DMS 273 (cell line): ENCODE results near the gene NAP1L5.

Experiments used
- DNase-seq: peaks from one replicate; lab custom pipeline; 2025; ENCODE audit not compliant: unreplicated experiment; lab: John Stamatoyannopoulos, UW

Gene NAP1L5

DNA sequence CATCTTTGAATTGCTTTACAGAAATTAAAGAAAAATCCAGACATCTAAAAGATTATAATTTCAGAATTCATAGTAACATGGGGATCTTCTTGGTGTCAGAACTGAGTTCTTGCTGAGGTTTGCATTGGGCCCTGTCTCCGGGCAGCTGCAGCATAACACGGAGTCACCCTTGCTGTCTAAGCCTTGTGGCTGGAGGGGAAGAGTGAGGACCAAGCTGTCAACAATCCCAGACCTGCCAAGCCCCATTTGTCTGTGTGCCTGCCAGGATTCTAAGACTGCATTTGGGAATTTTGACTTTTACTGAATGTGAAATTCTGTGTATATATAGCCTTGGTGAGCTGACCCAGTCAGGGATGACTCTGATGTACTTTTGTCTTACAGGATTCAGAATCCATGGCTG is 25.2 kb upstream of the NAP1L5 start:
- no peak for DNase-seq

DNA sequence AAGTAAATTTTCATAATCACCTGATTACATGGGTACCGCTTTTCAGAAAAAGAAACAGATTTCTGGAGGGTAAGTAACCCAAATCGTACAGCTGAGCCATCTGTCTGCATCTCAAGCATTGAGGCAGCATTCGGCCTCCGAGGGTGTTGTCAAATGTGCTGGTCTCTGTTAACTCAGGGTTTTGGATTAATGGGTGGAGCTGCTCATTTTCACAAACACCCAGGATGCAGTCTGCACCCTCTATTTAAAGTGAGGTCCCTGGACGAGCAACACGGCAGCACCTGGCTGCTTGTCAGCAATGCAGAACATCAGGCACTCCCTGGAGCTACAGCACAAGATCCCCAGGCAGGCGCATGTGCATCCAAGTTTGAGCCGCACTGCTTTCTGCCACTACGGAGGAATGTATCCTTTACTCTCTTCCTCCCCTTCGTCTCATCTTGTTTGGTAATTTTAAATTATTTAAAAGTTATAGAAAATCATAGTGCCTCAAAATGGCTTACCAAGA is 24.7 kb upstream of the NAP1L5 start:
- DNase-seq = no peak

DNA sequence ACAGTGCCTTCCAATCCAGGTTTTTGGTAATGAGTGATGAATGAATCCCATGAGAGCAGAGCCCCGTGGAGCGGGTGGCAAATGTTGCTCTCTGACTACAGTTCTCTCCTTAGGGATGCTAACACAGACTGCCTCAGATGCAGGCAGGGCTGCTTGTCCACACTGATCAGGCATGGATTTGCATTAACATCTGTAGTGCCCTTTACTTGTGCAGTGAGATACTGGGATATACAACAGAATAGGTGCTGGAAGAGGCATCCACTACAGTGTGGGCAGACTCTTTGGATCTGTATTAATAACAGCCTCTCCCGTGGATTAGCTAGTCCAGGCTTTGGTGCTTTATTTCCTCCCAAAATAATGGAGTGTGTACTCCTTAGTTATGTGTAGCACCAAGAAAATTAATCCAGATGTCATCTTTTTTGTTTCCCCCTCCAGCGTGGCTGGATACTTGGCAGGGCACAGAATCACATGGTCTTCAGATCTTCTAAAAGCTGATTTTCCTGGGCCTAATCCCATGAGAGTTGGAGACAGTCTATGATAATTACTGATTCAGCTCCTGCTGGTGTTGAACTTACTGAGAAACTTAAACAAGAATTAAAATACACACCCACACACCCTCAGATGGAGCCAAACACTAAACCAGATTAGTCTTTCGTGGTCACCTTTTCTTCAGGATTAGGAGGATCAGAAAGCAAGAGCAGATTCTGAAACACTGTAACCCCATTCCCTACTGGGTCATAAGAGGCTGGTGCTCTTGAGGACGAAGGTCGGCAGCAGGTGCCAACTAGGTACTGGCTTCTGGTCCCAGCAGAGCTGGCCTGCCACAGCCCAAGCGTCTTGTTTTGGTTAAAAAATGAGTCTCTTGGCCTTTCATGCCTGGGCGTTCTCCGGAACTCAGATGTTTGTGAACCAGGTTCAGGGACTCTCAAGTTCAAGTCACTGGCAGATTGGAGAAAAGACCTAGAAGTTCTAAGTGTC is 23.1 kb upstream of the NAP1L5 start:
- DNase-seq = peak; percentile 6

DNA sequence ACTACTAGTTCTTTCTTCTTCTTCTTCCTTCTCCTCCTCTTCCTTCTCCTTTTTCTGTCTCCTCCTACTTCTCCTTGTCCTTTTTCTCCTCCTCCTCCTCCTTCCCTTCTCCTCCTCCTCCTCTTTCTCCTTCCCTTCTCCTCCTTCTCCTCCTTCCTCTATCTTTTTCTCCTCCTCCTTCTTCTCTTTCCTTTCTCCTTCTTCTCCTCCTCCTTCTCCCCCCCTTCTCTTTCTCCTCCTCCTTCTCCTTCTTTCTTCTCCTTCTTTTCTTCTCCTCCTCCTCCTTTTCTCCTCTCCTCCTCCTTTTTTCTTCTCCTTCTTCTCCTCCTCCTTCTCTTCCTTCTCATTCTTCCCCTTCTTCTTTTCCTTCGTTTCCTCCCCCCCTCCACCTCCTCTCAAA is 21.8 kb upstream of the NAP1L5 start:
- no peak for DNase-seq

DNA sequence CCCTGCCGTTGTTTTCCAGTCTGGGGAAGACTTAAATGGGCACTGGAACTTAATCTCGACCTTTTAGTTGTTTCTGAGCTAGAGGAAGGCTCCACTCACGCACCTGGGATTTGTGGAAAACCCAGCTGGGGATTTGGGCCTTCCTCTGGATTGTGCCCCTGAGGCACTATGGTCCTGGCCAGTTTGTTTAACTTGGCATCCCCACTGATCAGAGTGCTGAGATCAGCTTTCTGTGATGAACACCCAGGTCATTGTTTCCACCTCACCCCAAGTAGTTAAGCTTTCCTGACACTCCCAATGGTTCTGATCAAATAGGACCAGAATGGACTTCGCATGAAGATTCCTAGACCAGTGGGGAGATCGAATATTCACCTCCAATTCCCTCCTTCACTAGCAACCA is 20.5 kb upstream of the NAP1L5 start:
- no peak for DNase-seq

DNA sequence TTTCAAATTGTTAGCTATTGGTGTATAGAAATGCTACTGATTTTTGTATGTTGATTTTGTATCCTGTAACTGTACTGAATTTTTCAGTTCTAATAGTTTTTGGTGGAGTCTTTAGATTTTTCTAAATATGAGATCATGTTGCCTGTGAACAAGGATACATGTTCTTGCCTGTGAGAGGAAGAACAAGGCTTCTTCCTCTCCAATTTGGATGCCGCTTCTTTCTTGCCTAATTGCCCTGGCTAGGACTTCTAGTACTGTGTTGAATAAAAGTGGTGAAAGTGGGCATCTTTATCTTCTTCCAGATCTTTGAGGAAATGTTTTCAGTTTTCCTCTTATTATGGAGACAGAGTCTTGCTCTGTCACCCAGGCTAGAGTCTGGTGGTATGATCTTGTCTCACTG is 16.2 kb upstream of the NAP1L5 start:
- DNase-seq = no peak

DNA sequence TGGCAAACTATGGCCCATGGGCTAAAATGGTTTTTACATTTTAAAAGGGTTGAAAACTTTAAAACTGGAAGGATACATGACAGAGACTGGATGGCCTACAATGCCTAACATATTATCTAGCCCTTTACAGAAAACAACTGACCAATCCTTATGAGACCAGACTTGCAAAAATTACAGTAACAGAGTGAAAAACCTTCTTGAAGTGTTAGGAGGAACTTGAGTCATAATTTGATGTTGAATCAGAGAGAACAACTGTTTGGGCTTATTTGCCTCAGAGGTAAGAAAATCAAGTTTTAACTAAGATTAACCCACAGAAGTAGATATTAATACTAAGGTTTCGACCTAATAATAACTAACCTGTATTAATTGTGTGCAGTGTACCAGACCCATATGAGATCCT is 12.4 kb upstream of the NAP1L5 start:
- DNase-seq = no peak

DNA sequence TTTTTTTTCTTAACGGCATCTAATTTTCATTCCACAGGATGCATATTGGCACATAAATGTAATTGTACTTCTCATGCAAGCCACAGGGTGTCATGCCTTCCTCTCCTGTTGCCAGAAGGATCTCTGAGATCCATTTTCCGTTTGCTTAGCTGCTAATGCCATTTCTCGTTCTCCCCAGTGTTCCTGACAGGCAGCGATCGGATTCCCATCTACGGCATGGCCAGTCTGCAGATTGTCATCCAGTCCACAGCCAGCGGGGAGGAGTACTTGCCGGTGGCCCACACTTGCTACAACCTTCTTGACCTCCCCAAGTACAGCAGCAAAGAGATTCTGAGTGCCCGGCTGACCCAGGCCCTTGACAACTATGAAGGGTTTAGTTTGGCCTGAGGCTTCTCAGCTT is 8.9 kb upstream of the NAP1L5 start:
- peak; percentile 33 for DNase-seq

DNA sequence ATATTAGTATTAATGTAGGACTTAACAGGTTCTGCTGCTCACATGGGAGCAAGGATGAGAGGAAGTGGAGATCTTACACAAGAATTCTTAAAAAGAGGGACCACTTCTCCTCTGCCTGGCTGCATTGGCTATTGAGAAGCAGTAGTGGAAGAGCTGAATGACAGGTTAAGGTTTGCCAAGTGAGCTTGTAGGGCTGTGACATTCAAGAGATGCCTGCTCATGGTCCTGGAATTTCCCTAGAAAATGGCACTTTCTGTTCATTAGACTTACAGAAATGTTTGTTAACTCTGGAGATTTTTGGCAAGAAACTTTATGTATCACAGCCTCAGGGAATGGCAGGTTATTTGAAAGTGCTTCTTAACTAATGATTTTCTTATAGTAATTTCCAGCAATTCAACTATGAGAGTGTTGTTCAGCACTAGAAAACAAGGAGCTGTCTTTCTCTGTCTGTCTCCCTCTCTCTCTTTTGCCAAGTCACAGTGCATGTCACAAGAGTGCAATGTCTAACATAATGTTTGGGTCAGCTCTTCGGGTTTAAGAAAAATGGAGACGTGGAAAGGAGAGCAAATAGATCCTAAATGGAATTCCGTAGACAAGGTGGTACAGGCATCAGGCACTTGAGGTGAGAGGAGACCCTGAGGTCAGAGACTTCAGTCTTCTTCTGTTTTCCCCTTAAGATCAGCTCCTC is 8.3 kb upstream of the NAP1L5 start:
- DNase-seq = no peak

DNA sequence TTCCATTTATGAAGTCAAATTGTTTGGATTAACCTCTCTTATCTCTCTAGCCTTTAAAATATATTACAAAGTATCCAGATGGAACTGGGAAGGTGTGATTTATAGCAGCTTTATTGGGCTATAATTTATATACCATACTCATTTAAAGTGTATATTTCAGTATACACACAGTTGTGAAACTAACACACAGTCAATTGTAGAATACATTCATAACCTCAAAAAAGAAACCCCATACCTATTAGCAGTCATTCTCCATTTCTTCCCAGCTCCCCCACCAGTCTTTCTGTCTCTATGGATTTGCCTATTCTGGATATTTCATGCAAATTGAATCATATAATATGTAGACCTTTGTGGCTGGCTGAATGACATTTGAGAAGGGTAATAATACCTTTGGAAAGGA is 7.6 kb upstream of the NAP1L5 start:
- DNase-seq = no peak

DNA sequence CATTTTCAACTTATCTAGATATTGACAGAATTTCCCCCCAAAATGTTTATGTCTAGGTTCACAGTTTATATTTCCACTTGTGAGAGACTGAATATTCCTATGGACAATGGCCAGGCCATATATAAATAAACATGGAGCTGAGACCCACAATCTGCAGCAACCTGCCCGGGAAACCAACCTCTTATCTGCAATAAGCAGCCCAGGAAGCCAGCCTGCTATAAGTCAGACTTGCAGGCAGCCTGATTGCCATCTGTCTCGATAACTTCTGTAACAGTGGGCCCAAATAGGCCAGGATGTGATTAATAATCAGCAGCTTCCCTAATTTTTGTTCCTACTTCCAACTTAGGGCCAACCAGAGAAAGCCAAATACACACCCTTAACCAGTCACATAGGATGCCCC is 5.2 kb upstream of the NAP1L5 start:
- peak; percentile 13 for DNase-seq

DNA sequence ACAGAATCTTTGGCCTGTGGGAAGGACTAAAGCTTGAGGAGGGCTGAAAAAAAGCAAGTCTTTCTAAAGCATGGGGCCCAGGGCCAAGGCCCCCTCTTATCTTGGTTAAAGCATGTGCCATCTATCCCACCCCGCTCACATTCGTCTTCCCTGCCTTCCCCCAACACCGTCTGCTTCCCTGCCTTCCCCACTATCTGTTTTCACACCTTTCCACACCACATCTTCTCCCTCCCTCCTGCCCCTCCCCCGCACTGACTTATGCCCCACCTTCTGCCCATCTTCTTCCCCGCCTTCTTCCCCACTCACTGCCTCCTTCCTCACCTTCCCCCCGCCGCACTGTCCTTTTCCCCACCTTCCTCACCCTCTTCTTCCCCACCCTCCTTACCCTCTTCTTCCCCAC is 890 bp upstream of the NAP1L5 start:
- no peak for DNase-seq

DNA sequence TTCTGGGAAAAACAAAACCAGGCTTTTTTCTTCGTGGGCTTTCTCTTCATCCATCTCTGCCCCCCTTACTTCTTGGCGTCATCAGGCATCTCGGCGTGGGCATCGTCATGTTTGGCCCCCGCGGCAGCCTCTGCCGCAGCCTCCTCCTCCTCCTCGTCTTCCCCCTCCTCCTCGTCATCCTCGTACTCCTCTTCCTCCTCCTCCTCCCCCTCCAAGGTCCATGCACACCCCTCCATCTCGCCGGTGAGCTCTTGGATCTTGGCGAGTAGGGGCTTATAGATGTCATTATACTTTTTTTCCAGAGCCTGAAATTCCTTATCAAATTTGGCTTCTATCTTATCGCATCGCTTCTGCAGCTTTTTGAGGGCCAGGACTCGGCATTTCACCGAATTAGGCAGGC is 488 bp downstream of the NAP1L5 start:
- DNase-seq = no peak

DNA sequence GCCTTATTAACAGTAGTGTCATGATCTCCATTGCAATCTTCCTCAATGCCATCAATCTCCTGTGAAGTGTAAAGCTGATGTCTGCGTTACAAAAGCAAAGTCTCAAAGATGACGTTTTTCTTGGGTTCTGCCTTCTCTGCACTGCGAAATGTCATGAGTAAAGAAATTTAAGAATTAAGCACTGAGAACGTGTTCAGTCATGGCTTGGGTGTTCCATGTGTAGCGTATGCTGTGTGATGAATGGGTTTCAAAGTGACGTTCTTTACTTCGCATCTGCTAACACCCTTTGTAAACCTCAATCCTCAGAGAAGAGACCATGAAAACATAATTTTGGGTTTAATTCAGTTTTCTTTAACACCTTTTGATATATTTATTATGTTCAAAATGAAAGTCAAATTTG is 999 bp downstream of the NAP1L5 start:
- no peak for DNase-seq

DNA sequence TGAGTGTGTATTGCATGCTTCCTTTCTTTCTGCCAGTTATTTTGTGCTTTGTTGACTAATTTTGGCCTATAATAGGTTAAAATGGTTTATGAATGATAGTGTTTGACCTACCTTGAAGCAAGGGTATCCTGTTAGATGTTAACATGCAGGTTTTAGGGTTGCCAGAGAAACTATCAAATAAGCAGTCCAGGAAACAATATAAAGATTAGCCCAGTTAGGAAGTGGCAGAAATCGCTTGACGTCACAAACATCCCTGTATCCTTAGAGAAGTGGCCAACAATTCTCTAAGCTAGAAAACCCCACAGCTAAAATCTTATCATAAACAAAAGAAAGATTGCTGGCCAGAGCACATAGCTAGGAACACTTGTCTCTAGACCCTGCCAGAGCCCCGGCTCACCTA is 3.8 kb downstream of the NAP1L5 start:
- no peak for DNase-seq

DNA sequence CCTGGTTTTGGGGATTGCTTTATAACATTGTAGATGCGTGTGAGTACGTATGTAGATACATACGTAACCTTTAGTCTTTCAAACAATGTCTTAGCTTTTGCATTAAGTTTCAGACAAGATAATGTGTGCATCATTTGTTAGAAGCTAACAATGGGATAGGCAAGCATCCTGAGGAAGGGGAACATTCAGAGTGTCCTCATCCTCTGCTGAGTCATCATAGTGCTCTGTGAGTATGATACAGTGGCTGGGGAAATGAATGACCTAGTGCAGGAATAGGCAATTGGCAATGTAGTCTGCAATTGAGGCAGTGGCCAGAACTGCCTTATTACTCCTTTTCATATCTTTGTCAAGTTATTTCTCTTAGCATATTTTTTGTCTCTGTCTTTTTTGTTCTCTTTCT is 7.3 kb downstream of the NAP1L5 start:
- no peak for DNase-seq

DNA sequence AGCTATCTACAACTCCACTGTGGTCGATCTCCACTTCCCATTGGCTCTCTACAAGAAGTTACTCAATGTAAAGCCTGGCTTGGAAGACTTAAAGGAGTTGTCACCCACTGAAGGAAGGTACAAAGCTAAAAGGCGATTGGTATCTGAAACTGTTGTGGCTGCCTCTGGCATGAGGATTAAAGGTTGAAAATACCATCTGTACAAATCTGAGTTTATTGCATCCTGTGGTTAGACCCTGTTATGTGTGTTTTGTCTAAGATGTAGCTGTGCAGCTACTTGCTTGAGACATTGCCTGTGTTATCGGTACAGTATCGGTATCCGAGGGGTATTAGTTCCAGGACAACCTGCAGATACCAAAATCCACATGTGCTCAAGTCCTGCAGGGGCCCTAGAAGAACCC is 16.4 kb downstream of the NAP1L5 start:
- no peak for DNase-seq

DNA sequence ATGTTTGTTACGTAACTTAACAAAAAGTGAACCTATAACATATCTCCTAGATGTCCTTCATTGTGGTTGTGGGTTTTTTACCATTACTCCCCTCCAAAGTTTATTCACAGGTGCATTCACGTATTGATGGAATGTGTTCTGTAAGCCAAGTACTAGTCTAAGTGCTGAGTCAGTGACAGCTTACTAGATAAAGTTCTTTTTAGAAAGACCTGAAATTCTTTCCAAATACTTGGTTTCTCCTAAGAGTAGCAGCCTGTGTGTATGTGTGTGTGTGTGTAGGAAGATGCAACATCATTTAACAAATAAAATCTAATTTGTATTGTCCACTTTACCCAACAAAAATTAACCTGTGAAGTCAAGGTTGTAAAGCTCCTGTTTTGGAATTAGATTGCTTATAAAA is 22.1 kb downstream of the NAP1L5 start:
- DNase-seq = no peak

DNA sequence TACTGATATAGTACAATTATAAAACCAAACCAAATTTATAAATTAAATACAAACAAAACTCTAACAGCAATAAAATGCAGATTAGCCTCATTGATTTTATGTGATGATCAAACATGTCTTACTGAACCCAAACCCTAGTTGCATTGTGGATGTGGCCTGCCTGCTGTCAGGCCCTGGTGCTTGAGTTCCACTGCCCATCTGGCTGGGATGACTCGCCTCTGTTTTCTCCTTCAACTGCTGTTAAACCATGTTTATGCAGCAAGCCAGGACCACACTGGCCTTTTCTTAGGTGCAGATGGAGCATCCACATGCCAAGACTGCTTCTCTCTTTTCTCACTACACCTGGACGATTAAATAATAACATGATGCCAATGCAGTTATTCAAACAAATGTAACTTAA is 22.6 kb downstream of the NAP1L5 start:
- DNase-seq = peak; percentile 72

DNA sequence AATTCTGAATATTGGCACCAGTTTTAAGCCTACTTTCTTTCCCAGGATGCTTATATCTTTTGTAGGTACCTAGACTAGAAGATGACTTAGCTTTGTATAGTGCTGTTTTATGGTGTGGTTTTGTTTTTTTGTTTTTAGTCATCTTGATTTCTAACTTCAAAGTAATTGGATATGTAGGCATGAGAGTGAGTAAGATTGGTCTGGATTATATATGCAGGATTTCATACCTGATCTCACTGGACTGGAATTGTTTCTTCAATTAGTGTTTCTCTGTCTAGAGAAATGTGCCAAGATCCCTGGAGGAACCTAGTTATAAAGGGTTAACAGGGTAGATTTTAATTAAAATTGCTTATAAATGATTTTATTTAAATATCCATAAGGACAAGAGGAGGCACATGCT is 23.1 kb downstream of the NAP1L5 start:
- no peak for DNase-seq

DNA sequence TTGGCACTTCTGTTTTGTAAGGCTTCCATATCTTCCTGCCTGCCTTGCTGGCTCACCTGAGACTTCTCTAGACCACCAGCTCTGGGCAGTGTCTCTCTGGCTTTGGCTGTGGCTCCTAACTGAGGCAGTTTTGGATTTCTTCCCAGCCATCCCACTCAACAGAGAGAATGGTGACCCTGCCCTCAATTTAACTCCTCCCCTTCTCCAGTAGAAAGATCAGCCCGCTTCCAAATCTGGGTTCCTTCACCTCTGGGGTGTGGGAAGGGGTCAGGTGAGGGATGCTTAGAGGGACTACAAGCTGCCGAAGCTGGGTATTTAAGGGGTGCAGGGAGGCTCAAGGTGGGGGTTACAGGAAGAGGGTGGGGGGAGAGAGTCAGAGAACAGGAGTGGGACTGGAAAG is 23.7 kb downstream of the NAP1L5 start:
- DNase-seq = no peak

DNA sequence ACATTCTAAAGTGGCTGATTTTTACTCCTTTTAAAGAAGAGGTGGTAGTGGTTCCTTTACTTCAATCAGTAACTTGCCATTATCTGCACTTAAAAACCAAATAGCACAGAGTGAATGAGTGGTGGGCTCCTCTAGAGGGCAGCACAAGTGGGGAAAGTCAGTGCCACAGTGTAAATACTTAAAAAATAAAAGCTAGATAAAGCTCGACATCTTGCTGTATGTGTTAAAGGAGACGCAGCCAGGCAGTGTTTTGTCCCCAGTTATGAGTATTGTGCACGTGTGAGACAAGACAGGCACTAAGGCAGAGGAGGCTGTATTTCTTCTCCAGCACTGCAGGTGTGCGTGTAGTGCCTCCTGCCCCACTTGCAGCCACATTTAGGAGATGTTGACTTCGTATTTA is 24.6 kb downstream of the NAP1L5 start:
- peak; percentile 44 for DNase-seq
